Lower leg skin (tissue), 3 donors: ENCODE measurements around the gene PPP2R3C.

Source experiments
- POLR2A ChIP-seq, 2 donors: fragments of 450-650 bp; IDR thresholded peaks; one replicate each; pipeline ENCODE4 v1.6.1; 2016 to 2017; ENCODE audit warnings: antibody characterized with exemption in 2 of 2, mild to moderate bottlenecking in 1 of 2, moderate library complexity in 1 of 2
- TF ChIP-seq, protein P1 (sequence below), 3 donors: fragments of 450-650 bp; IDR thresholded peaks; one replicate each; pipeline ENCODE4 v1.5.1; 2016; ENCODE audit warnings: antibody characterized with exemption in 3 of 3, mild to moderate bottlenecking in 3 of 3, moderate library complexity in 2 of 3

DNA sequence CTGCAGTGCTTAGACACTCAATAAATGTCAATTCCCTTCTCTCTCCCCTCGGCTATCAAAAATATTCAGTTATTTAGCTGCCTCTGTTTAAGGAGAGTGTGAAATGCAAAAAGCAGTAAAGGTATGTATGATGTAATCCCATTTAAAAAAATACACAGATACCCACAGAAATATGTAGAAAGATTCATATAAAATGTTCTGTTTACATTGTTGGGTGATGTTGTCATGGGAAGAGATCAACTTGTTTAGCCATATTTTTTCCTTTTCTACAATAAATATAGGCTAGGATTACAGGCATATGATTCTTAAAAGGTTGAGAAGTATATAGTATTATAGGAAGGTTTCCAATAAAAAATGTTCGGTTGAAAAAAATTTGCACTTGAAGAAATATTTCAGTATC is 7.8 kb downstream of the PPP2R3C start:
- TF ChIP-seq, protein P1, sequence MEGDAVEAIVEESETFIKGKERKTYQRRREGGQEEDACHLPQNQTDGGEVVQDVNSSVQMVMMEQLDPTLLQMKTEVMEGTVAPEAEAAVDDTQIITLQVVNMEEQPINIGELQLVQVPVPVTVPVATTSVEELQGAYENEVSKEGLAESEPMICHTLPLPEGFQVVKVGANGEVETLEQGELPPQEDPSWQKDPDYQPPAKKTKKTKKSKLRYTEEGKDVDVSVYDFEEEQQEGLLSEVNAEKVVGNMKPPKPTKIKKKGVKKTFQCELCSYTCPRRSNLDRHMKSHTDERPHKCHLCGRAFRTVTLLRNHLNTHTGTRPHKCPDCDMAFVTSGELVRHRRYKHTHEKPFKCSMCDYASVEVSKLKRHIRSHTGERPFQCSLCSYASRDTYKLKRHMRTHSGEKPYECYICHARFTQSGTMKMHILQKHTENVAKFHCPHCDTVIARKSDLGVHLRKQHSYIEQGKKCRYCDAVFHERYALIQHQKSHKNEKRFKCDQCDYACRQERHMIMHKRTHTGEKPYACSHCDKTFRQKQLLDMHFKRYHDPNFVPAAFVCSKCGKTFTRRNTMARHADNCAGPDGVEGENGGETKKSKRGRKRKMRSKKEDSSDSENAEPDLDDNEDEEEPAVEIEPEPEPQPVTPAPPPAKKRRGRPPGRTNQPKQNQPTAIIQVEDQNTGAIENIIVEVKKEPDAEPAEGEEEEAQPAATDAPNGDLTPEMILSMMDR (IDR thresholded peaks at IDR 0.05): no peak
- no peak for TF ChIP-seq POLR2A (IDR thresholded peaks at IDR 0.05)
